Transverse colon (tissue), 3 donors: Measurements from ENCODE around the gene TRIM46.

Experiments
- CTCF ChIP-seq, 5 experiments: fragments of 200-600 bp in 3 of 5; fragments of 450-650 bp in 2 of 5; sonication (generic) in 3 of 5; IDR thresholded peaks; 1 replicate in 2 of 5; 2 replicates in 3 of 5; pipeline ENCODE4 v1.5.1; 2016 to 2017; ENCODE audit warnings: antibody characterized with exemption in 5 of 5, inconsistent platforms in 3 of 5, mild to moderate bottlenecking in 2 of 5, moderate library complexity in 1 of 5
- POLR2A ChIP-seq: fragments of 450-650 bp; IDR thresholded peaks from one replicate; pipeline ENCODE4 v1.6.1; 2016; ENCODE audit warnings: antibody characterized with exemption, mild to moderate bottlenecking, moderate library complexity

- TF ChIP-seq POLR2A (no peak), CTCF (IDR thresholded peaks at IDR 0.05) (no peak)
Measured at GRCh38 chr1:155207806-155208540, 34.3 kb downstream of the TRIM46 start, which contains the start of gene THBS3.
